22Rv1 (cell line): ENCODE data around the gene PRR14.

Experiments used
- ZFX ChIP-seq: fragments of 450-650 bp; IDR thresholded peaks from 2 replicates; pipeline ENCODE4 v1.6.1; 2017; ENCODE audit warnings: antibody characterized with exemption, borderline replicate concordance
- TF ChIP-seq, protein P1 (sequence below): fragments of 450-650 bp; IDR thresholded peaks from 2 replicates; pipeline ENCODE4 v1.5.1; 2017; ENCODE audit warnings: mild to moderate bottlenecking

DNA sequence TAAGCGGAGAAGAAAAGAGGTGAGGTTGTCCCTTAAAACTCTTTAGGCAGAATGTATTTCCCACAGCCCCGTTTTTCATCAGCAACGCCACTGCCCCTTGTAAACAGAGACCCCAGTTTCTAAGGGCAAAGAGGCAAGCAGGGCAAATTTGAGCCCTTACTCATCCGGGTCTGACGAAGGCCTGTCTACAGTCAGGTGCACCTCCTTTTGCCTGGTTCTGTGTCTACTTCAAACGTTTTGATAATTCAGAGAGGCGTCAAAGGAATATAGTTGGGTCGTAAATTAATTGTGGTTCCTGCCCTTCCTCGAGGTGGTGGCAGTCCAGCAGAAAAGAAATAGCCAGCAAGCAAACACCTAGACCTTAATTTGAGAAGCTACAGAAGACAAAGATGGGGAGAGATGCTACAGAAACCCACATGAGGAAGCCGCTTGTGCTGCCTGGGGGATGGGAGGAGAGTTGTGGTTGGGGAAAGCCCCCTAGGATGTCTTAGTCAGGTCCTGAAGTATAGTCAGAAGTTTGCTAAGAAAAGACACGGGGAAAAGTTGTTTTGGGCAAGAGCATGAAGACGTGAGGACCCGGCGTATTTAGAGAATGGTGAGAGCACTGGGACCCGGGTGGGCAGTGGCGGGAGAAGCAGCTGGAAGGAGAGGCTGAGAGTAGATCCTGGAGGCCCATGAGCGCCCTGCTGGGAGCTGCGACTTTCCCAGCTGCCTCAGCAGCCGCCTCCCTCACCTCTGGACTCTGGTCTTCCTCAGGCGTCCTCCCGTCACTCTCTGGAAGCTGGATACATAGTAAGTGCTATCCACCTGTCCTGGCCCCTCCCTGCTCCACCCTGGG is 9.9 kb downstream of the PRR14 start:
- TF ChIP-seq, protein P1, sequence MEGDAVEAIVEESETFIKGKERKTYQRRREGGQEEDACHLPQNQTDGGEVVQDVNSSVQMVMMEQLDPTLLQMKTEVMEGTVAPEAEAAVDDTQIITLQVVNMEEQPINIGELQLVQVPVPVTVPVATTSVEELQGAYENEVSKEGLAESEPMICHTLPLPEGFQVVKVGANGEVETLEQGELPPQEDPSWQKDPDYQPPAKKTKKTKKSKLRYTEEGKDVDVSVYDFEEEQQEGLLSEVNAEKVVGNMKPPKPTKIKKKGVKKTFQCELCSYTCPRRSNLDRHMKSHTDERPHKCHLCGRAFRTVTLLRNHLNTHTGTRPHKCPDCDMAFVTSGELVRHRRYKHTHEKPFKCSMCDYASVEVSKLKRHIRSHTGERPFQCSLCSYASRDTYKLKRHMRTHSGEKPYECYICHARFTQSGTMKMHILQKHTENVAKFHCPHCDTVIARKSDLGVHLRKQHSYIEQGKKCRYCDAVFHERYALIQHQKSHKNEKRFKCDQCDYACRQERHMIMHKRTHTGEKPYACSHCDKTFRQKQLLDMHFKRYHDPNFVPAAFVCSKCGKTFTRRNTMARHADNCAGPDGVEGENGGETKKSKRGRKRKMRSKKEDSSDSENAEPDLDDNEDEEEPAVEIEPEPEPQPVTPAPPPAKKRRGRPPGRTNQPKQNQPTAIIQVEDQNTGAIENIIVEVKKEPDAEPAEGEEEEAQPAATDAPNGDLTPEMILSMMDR: no peak
- no peak for TF ChIP-seq ZFX
